UCSD-AML1 (cell line): ENCODE measurements around the gene XXYLT1.
"Not testable (repeated sequence)": the region's sequence is repeated elsewhere in the genome, so short reads cannot be mapped to it uniquely, and the experiment has no call there.

ENCODE experiments used
- DNase-seq: peaks from one replicate; lab custom pipeline; 2025; ENCODE audit not compliant: unreplicated experiment; lab: John Stamatoyannopoulos, UW

The XXYLT1 gene

GRCh38 chr3:195102609-195103467 is 168.1 kb downstream of the XXYLT1 start:
- DNase-seq, result no peak

DNA sequence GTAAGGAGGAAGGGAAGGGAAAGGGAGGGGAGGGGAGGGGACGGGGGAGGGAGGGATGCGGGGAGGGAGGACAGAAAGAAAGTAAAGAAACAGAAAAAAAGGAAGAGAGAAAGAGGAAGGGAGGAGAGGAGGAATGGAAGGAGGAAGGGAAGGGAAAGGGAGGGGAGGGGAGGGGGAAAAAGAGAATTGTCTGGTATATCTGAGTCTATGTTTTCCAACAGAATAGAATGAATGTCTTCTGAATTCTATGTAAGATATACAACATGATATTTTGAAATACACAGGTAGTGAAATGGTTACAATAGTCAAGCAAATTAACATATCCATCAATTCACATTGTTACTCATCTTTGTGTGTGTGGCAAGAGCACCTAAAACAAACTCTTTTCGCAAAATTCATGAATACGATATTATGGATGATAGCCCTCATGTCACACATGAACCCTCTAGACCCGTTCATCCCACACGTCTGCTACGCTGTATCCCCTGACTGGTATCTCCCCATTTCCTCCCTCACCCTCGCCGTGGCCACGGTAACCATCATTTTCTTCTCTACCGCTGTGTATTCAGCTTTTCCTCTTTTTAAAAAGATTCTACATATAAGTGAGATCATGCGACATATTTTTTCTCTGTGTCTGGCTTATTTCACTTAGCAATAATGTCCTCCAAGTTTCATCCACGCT is 168.9 kb downstream of the XXYLT1 start:
- DNase-seq, result no peak

- peak; percentile 51 for DNase-seq
These were observed 169.9 kb downstream of the XXYLT1 start for GRCh38 chr3:195101001-195101583.

- DNase-seq, result no peak
These were observed 170.8 kb downstream of the XXYLT1 start for GRCh38 chr3:195099951-195100785.

GRCh38 chr3:195098741-195099525 is 172.0 kb downstream of the XXYLT1 start:
- no peak for DNase-seq

- peak; percentile 38 for DNase-seq
These were observed 173.4 kb downstream of the XXYLT1 start for GRCh38 chr3:195097331-195098255.

GRCh38 chr3:195096484-195097330 is 174.3 kb downstream of the XXYLT1 start:
- no peak for DNase-seq

DNA sequence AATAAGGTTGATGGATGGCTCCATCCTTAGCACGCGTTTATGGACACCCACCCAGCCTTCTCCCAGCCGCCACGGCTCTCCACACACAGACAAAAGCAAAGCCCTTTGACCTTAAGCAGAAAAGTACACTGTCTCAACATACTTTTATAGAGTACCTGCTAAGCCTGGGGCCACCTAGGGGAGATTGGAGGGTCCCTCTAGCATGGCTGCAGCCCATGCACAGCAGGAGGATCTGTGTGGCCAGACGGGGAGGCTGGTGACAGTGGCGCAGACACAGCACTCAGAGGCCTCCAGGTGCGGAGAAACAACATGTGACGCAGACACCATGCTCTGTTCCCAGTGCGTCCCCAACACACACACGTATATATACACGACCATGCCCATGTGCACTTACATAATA is 174.9 kb downstream of the XXYLT1 start:
- no peak for DNase-seq

DNA sequence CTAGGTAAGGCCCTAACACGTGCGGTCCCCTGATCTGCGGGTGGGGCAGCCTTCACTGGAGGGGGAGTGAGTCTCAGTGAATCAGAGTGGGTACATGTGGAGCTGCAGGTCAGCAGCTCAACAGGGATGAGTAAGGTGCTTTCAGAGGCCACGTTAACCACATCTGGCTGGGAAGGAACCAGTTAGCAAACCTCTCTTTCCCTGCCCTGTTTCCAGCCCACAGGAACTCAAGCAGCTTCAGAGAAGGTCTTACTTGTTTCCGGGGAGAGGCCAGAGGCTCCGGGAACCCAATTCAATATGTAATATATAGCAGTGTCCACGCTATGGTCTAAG is 175.3 kb downstream of the XXYLT1 start:
- DNase-seq, result no peak

- DNase-seq, result no peak
These were observed 175.8 kb downstream of the XXYLT1 start for GRCh38 chr3:195095035-195095703.

DNA sequence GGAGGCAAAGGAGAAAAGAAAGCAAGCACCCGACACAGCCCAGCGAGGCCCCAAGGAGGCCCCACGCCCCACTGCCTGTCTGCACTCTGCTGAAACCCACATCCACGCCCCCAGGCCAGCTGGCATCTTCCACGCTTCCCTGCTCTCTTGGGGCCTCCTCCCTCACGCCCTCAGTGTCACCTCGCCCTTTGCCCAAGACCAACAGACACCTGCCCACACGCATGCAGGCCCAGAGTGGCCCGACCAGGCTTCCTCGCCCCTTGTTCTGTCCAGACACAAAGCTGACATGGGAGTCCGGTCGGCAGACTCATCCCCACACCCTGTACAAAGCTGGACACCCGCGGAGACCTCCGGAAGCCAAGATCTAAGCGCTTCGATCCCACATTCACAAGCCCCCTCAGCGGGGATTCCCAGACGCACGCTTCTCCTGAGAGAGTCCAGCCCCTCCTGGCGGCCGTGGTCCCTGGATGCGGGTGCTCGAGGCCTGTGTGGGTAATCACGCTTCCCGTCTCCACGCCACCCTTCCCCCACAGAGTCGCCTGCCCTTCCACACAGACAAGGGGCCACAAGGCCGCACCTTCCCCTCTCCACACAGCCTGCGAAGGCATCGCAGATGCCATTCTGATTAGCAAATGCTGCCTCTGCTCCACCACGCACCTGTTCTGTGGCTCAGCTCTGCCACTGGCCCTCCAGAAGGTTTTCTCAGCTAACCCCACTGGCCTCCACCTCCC is 176.6 kb downstream of the XXYLT1 start:
- DNase-seq, result no peak

DNA sequence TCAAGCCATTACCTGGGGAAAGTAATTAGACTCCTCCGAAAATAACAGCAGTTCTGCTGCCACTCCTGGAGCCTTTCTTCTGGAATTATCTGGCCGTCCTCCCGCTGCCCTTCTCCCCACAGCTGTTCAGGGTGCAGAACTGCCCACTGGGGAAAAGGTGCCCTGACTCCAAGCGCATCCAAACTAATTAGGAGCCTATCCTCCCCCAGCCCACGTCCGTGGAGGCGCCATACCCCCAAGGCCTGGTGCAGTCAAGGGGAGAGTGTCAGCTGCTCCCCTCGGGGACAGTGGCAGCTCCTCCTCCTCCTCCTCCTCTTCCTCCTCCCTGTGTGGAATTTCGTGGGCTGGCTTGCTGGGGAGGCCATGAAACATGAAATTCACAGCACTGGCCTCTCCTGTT is 177.2 kb downstream of the XXYLT1 start:
- no peak for DNase-seq

DNA sequence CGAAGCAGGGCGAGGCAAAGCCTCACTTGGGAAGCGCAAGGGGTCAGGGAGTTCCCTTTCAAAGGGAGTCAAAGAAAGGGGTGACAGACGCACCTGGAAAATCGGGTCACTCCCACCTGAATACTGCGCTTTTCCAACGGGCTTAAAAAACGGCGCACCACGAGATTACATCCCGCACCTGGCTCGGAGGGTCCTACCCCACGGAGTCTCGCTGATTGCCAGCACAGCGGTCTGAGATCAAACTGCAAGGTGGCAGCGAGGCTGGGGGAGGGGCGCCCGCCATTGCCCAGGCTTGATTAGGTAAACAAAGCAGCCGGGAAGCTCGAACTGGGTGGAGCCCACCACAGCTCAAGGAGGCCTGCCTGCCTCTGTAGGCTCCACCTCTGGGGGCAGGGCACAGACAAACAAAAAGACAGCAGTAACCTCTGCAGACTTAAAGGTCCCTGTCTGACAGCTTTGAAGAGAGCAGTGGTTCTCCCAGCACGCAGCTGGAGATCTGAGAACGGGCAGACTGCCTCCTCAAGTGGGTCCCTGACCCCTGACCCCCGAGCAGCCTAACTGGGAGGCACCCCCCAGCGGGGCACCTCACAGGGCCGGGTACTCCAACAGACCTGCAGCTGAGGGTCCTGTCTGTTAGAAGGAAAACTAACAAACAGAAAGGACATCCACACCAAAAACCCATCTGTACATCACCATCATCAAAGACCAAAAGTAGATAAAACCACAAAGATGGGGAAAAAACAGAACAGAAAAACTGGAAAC is 182.9 kb downstream of the XXYLT1 start:
- DNase-seq, result not testable (repeated sequence)

GRCh38 chr3:195087328-195087727 is 183.6 kb downstream of the XXYLT1 start:
- no peak for DNase-seq

- no peak for DNase-seq
These were observed 184.1 kb downstream of the XXYLT1 start for GRCh38 chr3:195086885-195087284.

- DNase-seq, result no peak
These were observed 184.6 kb downstream of the XXYLT1 start for GRCh38 chr3:195086341-195086740.
